ENCODE measurements around the gene ZSCAN1.

The ZSCAN1 gene

GRCh38 chr19:58084596-58085347, 50.9 kb downstream of the ZSCAN1 start:
- no peak for DNase-seq

- DNase-seq = no peak
These were observed 51.6 kb downstream of the ZSCAN1 start for GRCh38 chr19:58085348-58085875.

- no peak for DNase-seq
These were observed 53.2 kb downstream of the ZSCAN1 start for GRCh38 chr19:58086825-58087710.

- no peak for DNase-seq
These were observed 54.8 kb downstream of the ZSCAN1 start for GRCh38 chr19:58088521-58089052.

GRCh38 chr19:58089846-58090245, 56.0 kb downstream of the ZSCAN1 start:
- no peak for DNase-seq

- DNase-seq = no peak
These were observed 57.6 kb downstream of the ZSCAN1 start for GRCh38 chr19:58091251-58091995.

GRCh38 chr19:58093071-58093470, 59.2 kb downstream of the ZSCAN1 start:
- DNase-seq = no peak

GRCh38 chr19:58095328-58095727, 61.5 kb downstream of the ZSCAN1 start:
- DNase-seq = no peak

- no peak for DNase-seq
These were observed 63.1 kb downstream of the ZSCAN1 start for GRCh38 chr19:58096884-58097283.

- DNase-seq = no peak
These were observed 63.5 kb downstream of the ZSCAN1 start for GRCh38 chr19:58097349-58097748.

- peak; percentile 91 for DNase-seq
These were observed 64.2 kb downstream of the ZSCAN1 start, which contains the start of gene ZSCAN18 for GRCh38 chr19:58097781-58098681. TSS of gene ZSCAN18 (minus strand) at chr19:58098231. CDS start at chr19:58090267, 7,964 bp downstream.

- no peak for DNase-seq
These were observed 64.8 kb downstream of the ZSCAN1 start for GRCh38 chr19:58098682-58098998.

Data from inflammatory macrophage treated with lipopolysaccharide for 4 hours (primary cell).